Measurements from ENCODE around the gene HES3.

HES3 gene

GRCh38 chr1:6246497-6247467, 2.8 kb downstream of the HES3 start:
- DNase-seq = peak; percentile 76

- no peak for DNase-seq
These were observed 3.7 kb downstream of the HES3 start for GRCh38 chr1:6247651-6248050.

DNA sequence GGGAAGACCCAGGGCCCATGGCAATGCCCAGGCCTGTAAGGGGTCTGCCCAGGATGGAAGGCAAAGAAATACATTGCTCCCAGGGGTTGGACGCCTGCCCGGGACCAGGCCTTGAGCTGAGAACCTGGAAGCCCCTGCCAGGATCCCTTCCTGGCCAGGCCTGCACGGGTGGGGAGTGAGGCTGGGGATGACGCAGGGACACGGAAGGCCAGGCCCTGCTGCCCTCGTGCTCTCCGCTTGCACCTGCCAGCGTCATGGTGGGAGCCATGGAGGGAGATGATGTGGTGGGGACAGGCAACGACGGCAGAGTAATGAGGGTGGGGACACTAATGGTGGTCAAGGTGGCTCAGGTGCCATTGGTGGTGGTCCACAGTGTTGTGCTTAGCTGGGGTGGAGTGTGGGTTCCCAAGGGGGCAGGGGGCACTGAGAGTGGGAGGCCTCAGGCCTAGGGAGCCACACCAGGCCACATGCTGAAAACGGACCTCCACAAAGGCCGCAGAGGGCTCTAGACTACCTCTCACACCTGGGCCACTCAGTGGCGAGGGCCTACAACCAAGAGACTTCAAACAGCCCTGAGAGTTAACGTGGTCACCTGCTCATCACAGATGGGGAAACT, 4.3 kb downstream of the HES3 start:
- no peak for DNase-seq

- no peak for DNase-seq
These were observed 5.2 kb downstream of the HES3 start for GRCh38 chr1:6248932-6249738.

DNA sequence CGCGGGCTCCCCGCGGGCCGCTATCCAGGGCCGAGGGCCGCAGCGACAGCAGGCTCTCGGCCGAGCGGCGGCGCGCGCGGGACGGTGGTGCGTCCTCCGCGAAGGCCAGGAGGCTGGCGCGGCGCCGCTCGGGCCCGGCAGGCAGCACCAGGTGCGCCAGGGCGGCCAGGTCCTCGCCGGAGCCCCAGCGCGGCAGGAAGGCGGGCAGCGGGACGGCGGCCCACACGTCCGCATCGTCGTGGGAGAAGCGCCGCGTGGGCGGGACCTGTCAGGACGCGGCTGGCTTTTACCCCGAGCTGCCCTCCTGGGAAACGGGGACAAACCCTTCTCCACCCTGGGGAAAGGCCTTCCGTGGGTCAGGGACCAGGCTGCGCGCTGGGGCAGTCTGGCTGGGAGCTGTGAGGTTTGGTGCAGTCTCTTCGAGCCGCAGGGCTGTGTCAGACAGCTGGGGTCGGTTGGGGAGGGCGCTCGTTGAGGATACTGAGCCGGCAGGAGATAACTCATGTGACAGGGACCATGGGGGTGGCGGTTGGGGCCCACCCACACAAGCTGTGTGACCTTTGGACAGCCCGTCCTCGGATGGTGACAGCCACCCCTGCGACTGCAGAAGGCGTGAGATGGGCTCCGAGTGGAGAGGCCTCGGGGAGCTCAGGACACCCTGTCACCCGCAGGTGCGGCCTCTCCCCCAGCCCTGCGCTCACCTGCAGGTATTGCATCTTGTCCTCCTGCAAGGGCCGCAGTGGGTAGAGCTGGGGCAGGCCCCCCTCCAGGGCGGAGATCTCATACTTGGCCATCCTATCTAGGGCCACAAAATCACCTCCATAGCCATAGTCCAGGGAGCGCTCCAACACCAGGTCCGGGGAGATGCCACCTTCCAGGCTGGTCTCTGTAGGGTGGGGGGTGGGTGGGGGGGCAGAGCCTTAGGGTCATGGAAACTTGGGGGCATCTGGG, 6.0 kb downstream of the HES3 start:
- DNase-seq = no peak

GRCh38 chr1:6251233-6251632, 7.3 kb downstream of the HES3 start:
- no peak for DNase-seq

- DNase-seq = no peak
These were observed 7.8 kb downstream of the HES3 start for GRCh38 chr1:6251681-6252373.

DNA sequence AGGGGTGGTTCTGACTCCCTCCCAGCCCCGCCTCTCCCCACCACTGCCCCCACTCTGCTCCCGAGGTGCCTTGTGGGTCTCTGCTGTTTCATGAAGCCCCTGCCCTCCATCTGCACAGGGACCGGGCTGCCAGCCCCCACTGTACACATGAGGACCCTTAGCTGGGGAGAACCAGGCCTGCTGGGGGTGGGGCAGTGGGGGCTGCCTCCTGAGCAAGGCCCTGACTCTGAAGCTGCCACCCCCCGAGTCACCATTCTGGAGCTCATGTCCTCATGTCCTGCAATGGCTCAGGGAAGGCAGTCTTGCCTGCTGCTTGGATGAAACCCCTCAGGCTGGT, 8.4 kb downstream of the HES3 start:
- DNase-seq = no peak

DNA sequence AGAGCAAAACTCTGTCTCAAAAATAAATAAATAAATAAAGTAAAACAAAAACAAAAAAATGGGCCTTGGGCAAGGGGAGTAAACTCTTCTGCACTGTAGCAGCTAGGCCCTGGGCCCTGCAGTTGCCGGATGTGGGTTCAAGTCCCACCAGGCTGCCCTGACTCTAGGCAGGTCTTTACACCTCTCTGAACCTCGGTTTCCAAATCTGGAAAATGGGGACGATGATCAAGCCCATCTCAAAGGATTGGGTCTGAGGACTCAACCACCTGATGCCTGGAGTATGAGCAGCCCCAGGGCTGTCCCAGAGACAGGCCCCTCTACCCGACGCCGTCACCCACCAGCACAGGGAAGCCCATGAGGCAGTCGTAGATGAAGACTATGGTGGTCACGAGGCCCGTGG, 9.4 kb downstream of the HES3 start:
- no peak for DNase-seq

DNA sequence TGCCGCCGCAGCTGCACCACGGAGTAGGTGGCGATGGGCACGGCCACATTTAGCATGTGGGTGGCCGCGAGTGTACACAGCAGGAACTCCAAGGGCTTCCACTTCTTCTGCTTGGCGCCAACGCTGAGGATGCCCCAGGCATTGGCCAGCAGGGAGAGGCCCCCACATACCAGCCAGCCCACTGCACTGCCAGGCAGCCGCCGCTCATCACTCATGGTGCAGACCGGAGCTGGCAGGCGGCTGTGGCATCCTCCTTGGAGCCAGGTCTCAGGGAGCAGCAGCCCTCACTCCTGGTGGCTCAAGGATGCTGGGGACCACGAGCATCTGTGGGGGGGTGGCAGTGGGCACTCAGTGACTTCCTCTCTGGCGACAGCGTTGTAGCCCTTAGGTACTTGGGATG, 10.7 kb downstream of the HES3 start:
- no peak for DNase-seq

DNA sequence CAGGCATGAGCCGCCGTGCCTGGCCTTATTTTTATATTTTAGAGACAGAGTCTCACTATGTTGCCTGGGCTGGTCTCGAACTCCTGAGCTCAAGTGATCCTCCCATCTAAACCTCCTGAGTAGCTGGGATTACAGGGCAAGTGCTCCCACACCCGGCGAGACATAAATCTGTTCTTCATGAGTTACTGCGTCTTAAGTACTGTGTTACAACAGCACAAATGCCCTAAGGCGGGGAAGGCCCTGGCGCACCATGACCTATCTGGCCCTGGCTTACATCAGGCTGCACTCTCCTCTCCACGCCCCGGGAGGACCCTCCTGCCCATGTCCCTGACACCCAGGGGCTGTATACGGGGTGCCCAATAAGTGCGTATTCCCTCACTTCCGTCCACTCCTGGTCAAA, 12.7 kb downstream of the HES3 start:
- no peak for DNase-seq

DNA sequence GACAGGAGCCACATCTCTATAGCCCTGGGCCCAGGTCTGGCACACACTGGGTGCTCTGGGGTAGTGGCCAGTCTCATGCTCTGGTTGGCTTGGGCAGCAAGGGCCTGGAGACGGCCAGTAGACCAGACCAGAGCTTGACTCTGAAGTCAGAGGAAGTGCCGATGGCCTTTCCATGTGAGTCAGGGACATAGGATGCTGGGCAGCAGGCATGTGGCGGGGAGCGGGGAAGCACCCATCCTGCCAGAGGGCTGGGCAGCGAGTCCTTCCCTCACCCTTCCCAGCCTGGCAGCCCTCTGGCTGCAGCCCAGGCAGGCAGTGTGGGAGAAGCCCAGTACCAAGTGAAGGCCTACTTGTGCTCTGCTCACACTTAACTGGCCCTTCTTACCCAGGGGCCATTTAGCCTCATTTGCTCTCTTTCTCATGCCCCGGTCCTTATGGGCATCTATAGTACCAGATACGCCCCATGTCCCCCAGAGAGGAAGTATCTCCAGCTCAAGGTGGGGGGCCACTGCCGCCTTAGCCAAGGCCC, 13.6 kb downstream of the HES3 start:
- DNase-seq = no peak

DNA sequence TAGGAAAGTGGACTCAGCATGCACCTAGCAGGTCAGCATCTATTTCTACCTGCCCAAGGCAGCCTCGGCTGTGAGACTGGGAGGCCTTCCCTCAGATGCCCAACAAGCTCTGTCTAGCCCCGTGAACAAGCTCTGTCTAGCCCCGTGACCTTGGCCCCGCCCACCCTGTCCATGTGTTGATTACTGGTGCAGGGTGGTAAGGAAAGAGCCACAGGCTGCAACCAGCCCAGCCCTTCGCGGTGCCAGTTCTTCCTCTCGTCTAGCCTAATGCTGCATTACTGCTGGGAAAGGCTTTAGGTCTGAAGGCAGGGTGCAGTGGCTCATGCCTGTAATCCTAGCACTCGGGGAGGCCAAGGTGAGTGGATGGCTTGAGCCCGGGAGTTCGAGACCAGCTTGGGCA, 14.7 kb downstream of the HES3 start:
- DNase-seq = no peak

DNA sequence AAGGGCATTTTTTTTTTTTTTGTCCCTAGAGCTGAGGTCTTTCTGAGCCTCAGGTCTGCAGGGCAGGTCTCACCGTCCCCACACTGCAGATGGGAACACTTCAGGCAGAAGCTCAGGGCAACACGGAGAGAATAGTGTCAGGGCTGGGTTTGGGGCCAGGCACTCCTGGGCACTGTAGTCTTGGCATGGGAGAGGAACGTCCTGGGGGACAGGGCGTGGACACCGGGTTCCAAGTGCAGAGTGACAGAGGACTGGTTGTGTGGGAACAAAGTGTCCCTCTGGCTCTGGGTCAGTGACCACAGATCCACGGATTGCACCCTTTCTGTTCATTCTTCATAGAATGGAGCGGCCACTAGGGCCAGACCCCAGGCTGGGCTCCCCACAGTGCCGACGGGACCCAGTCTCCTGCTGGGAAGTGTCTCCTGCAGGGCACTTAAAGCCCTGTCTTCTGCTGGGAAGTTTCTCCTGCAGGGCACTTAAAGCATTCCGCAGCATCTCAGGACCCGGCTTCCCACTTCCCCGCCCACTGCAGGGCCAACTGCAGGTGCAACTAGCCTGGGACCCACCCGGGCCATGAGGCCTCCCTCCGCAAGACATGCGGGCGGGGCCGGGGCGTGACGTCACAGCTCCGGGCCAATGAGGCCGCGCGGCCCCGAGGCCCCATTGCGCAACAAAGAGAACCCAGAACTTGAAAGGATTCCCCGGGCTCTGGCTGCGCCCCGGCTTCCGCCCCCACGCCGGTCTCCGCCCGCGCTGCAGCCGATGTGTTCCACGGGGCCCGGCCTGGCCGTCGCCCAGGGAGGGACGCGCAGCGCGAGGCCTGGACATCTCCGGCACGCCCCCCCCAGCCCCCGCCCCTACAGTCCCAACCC, 15.7 kb downstream of the HES3 start:
- no peak for DNase-seq

DNA sequence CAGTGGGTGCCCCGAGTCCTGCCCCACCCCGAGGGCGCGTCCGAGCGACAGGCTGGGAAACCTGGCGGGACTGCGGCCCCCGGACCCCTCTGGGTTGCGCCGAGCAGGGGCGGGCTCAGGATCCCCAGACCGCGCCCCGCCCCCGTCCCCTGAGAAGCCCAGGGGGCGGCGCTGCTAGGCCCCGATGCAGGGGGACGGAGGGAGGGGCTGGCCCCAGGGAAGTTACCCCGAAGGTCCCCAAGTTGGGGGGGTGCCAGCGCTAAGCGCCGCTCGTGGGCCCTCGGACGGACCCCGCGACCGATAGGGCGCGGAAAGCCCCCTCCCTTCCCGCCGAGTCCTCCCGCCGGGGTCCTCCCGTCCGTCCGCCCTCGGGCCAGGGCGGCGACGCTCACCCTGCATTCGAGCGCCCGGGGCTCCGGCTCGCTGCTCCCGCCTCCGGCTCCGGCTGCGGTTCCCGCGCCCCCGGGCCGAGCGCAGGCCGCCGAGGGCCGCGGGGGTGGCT, 16.5 kb downstream of the HES3 start:
- no peak for DNase-seq

GRCh38 chr1:6260961-6261614, 17.1 kb downstream of the HES3 start, which contains the start of gene GPR153:
Gene GPR153, minus strand, starts transcription at chr1:6261098. Its CDS starts 6,193 bp downstream, at chr1:6254905.
- DNase-seq = no peak

GRCh38 chr1:6261615-6261995, 17.6 kb downstream of the HES3 start:
- DNase-seq = peak; percentile 37

GRCh38 chr1:6262555-6263420, 18.8 kb downstream of the HES3 start:
- DNase-seq = no peak

- DNase-seq = no peak
These were observed 19.7 kb downstream of the HES3 start for GRCh38 chr1:6263716-6264115.
